ENCODE data around the gene PRRC1.
A peak's percentile ranks its signal among the peaks of the same experiment; 100 is the strongest.

DNA sequence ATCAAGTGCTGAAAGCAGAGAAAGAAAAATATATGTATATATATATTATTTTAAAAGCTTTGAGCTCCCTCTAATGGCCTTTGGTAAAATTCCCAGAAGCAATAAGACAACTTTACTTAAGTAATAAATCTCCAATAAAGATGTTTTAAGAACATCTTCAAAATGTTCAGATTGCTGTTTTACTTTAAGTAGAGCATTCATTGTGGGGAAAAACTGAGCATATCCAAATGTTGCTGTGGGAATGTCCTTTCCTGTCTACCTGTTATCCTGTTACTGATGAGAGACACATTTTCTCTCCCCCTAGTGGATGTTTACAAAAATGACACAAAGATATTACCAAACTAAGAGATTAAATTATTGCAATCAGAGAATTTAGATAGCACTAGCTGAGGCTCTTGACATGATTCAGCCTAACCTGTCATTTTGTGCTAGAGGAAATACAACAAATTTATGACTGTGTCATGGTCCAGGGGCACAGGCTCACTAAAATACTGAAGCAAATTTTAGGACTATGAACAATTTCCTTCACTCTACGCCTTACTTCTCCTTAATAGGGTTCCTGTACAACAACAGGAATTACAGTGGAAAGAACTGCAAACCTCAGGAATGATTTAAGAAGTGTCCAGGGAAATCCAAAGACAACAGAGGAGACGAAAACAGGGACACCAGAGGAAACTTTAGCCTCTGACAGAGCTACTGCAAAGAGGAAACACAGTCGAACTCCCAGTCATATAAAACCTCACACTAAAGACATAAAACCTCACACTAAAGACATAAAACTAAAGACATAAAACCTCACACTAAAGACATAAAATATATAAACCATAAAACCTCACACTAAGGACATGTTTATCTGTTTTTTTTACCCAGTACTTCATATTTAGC is 24.3 kb upstream of the PRRC1 start:
- no peak for TF ChIP-seq POLR2AphosphoS5 (IDR thresholded peaks at IDR 0.05; ENCODE audit: low read depth)
- TF ChIP-seq, protein P1, sequence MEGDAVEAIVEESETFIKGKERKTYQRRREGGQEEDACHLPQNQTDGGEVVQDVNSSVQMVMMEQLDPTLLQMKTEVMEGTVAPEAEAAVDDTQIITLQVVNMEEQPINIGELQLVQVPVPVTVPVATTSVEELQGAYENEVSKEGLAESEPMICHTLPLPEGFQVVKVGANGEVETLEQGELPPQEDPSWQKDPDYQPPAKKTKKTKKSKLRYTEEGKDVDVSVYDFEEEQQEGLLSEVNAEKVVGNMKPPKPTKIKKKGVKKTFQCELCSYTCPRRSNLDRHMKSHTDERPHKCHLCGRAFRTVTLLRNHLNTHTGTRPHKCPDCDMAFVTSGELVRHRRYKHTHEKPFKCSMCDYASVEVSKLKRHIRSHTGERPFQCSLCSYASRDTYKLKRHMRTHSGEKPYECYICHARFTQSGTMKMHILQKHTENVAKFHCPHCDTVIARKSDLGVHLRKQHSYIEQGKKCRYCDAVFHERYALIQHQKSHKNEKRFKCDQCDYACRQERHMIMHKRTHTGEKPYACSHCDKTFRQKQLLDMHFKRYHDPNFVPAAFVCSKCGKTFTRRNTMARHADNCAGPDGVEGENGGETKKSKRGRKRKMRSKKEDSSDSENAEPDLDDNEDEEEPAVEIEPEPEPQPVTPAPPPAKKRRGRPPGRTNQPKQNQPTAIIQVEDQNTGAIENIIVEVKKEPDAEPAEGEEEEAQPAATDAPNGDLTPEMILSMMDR (conservative IDR thresholded peaks at IDR 0.05; ENCODE audit: low read depth in 2 of 2): peak; percentile 63 to 100
- TF ChIP-seq CREB1 (CRISPR knock-in tag; IDR thresholded peaks at IDR 0.05; ENCODE audit: low read depth): no peak
- TF ChIP-seq EZH2phosphoT487 (IDR thresholded peaks at IDR 0.05; ENCODE audit: unreplicated experiment): no peak
- no peak for TF ChIP-seq EZH2 (IDR thresholded peaks at IDR 0.05; ENCODE audit: low read depth, unreplicated experiment)
- TF ChIP-seq, protein P2, sequence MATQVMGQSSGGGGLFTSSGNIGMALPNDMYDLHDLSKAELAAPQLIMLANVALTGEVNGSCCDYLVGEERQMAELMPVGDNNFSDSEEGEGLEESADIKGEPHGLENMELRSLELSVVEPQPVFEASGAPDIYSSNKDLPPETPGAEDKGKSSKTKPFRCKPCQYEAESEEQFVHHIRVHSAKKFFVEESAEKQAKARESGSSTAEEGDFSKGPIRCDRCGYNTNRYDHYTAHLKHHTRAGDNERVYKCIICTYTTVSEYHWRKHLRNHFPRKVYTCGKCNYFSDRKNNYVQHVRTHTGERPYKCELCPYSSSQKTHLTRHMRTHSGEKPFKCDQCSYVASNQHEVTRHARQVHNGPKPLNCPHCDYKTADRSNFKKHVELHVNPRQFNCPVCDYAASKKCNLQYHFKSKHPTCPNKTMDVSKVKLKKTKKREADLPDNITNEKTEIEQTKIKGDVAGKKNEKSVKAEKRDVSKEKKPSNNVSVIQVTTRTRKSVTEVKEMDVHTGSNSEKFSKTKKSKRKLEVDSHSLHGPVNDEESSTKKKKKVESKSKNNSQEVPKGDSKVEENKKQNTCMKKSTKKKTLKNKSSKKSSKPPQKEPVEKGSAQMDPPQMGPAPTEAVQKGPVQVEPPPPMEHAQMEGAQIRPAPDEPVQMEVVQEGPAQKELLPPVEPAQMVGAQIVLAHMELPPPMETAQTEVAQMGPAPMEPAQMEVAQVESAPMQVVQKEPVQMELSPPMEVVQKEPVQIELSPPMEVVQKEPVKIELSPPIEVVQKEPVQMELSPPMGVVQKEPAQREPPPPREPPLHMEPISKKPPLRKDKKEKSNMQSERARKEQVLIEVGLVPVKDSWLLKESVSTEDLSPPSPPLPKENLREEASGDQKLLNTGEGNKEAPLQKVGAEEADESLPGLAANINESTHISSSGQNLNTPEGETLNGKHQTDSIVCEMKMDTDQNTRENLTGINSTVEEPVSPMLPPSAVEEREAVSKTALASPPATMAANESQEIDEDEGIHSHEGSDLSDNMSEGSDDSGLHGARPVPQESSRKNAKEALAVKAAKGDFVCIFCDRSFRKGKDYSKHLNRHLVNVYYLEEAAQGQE (IDR thresholded peaks at IDR 0.05; ENCODE audit: unreplicated experiment): no peak
- TF ChIP-seq ZNF114 (CRISPR knock-in tag; IDR thresholded peaks at IDR 0.05): no peak
